ENCODE data around the gene FBLN2. TPM values are rescaled to one million over a fixed set of nuclear protein-coding genes. Genes with fewer than 3 reads are reported as not detected.

FBLN2 gene
- total RNA-seq, 2 experiments from 2014 or later, result not detected

GRCh38 chr3:13584427-13584891 lies 35.5 kb downstream of the FBLN2 start:
- no peak for DNase-seq
- Mint-ChIP-seq H3K4me3 (no peak overlapping the region), H3K36me3 (ENCODE audit: low read depth) (no peaks in the 10 kb centered on the region), H3K4me1 (no peaks in the 10 kb centered on the region), H3K27me3 (peaks cover 3% of the 10 kb centered on the region), H3K27ac (no peak overlapping the region), H3K9me3 (no peaks in the 10 kb centered on the region)
- ChIA-PET POLR2A (no interaction called here), CTCF (interaction anchor here (0.7 kb wide), 1 partner anchor 88 kb away, joined by 3 read pairs; no protein-coding TSS in a partner anchor)

GRCh38 chr3:13584901-13585300 lies 36.0 kb downstream of the FBLN2 start:
- ChIA-PET CTCF (interaction anchor here (0.7 kb wide), 1 partner anchor 88 kb away, joined by 3 read pairs; no protein-coding TSS in a partner anchor), POLR2A (no interaction called here)
- peaks cover 3% of the 10 kb centered on the region for H3K27me3 Mint-ChIP-seq
- no peak overlapping the region for H3K4me3 Mint-ChIP-seq
- no peaks in the 10 kb centered on the region for H3K9me3 Mint-ChIP-seq
- H3K36me3 Mint-ChIP-seq (ENCODE audit: low read depth), result no peaks in the 10 kb centered on the region
- no peak overlapping the region for H3K27ac Mint-ChIP-seq
- no peaks in the 10 kb centered on the region for H3K4me1 Mint-ChIP-seq
- no peak for DNase-seq

- ChIA-PET POLR2A (no interaction called here), CTCF (interaction anchor here (0.7 kb wide), 2 partner anchors 20 to 634 kb away, joined by 3 read pairs; no protein-coding TSS in a partner anchor)
- Mint-ChIP-seq H3K4me3 (no peak overlapping the region), H3K27ac (no peak overlapping the region), H3K36me3 (ENCODE audit: low read depth) (no peaks in the 10 kb centered on the region), H3K9me3 (no peaks in the 10 kb centered on the region), H3K4me1 (no peaks in the 10 kb centered on the region), H3K27me3 (peaks cover 2% of the 10 kb centered on the region)
- no peak for DNase-seq
Measured at GRCh38 chr3:13587442-13587841, 38.5 kb downstream of the FBLN2 start.

- Mint-ChIP-seq H3K36me3 (ENCODE audit: low read depth) (no peaks in the 10 kb centered on the region), H3K27me3 (peaks cover 2% of the 10 kb centered on the region), H3K27ac (no peak overlapping the region), H3K9me3 (no peaks in the 10 kb centered on the region), H3K4me1 (no peaks in the 10 kb centered on the region), H3K4me3 (no peak overlapping the region)
- CTCF ChIA-PET, result no interaction called here
- no peak for DNase-seq
- POLR2A ChIA-PET, result no interaction called here
Measured at GRCh38 chr3:13588221-13588701, 39.3 kb downstream of the FBLN2 start.

- DNase-seq, result no peak
- ChIA-PET CTCF (no interaction called here), POLR2A (no interaction called here)
- Mint-ChIP-seq H3K4me3 (no peak overlapping the region), H3K27me3 (peaks cover 2% of the 10 kb centered on the region), H3K4me1 (no peaks in the 10 kb centered on the region), H3K27ac (no peak overlapping the region), H3K9me3 (no peaks in the 10 kb centered on the region), H3K36me3 (ENCODE audit: low read depth) (no peaks in the 10 kb centered on the region)
Measured at GRCh38 chr3:13588993-13589392, 40.1 kb downstream of the FBLN2 start.

GRCh38 chr3:13590841-13591520 lies 42.1 kb downstream of the FBLN2 start:
- Mint-ChIP-seq H3K27ac (no peak overlapping the region), H3K27me3 (peaks cover 5% of the 10 kb centered on the region)

GRCh38 chr3:13593615-13594014 lies 44.7 kb downstream of the FBLN2 start:
- ChIA-PET CTCF (no interaction called here), POLR2A (no interaction called here)
- Mint-ChIP-seq H3K4me3 (no peak overlapping the region), H3K27me3 (peaks cover 12% of the 10 kb centered on the region), H3K9me3 (no peaks in the 10 kb centered on the region), H3K36me3 (ENCODE audit: low read depth) (no peaks in the 10 kb centered on the region), H3K4me1 (no peaks in the 10 kb centered on the region), H3K27ac (no peak overlapping the region)
- DNase-seq, result no peak

More at GRCh38 chr3:13590841-13591520, 42.1 kb downstream of the FBLN2 start:
- DNase-seq, result no peak
- Mint-ChIP-seq H3K4me3 (no peak overlapping the region), H3K36me3 (ENCODE audit: low read depth) (no peaks in the 10 kb centered on the region), H3K4me1 (no peaks in the 10 kb centered on the region), H3K9me3 (no peaks in the 10 kb centered on the region)
- CTCF ChIA-PET, result no interaction called here
- POLR2A ChIA-PET, result no interaction called here

GRCh38 chr3:13594146-13594545 lies 45.2 kb downstream of the FBLN2 start:
- ChIA-PET CTCF (no interaction called here), POLR2A (no interaction called here)
- H3K27me3 Mint-ChIP-seq, result peaks cover 17% of the 10 kb centered on the region
- no peak for DNase-seq
- no peak overlapping the region for H3K27ac Mint-ChIP-seq
- no peaks in the 10 kb centered on the region for H3K36me3 Mint-ChIP-seq (ENCODE audit: low read depth)
- H3K4me3 Mint-ChIP-seq, result no peak overlapping the region
- no peaks in the 10 kb centered on the region for H3K4me1 Mint-ChIP-seq
- no peaks in the 10 kb centered on the region for H3K9me3 Mint-ChIP-seq

- Mint-ChIP-seq H3K9me3 (no peaks in the 10 kb centered on the region), H3K4me1 (no peaks in the 10 kb centered on the region), H3K36me3 (ENCODE audit: low read depth) (no peaks in the 10 kb centered on the region), H3K27me3 (peaks cover 19% of the 10 kb centered on the region), H3K27ac (no peak overlapping the region), H3K4me3 (no peak overlapping the region)
- ChIA-PET CTCF (no interaction called here), POLR2A (no interaction called here)
- no peak for DNase-seq
Measured at GRCh38 chr3:13594991-13595421, 46.1 kb downstream of the FBLN2 start.

GRCh38 chr3:13595485-13595884 lies 46.6 kb downstream of the FBLN2 start:
- ChIA-PET POLR2A (no interaction called here), CTCF (no interaction called here)
- Mint-ChIP-seq H3K27ac (no peak overlapping the region), H3K36me3 (ENCODE audit: low read depth) (no peaks in the 10 kb centered on the region), H3K9me3 (no peaks in the 10 kb centered on the region), H3K4me1 (no peaks in the 10 kb centered on the region), H3K27me3 (peaks cover 19% of the 10 kb centered on the region), H3K4me3 (no peak overlapping the region)
- DNase-seq, result no peak

GRCh38 chr3:13596426-13597205 lies 47.7 kb downstream of the FBLN2 start:
- no peak for DNase-seq
- no peaks in the 10 kb centered on the region for H3K4me1 Mint-ChIP-seq
- no peak overlapping the region for H3K4me3 Mint-ChIP-seq
- H3K36me3 Mint-ChIP-seq (ENCODE audit: low read depth), result no peaks in the 10 kb centered on the region
- POLR2A ChIA-PET, result no interaction called here
- no peak overlapping the region for H3K27ac Mint-ChIP-seq
- CTCF ChIA-PET, result no interaction called here
- peaks cover 19% of the 10 kb centered on the region for H3K27me3 Mint-ChIP-seq
- no peaks in the 10 kb centered on the region for H3K9me3 Mint-ChIP-seq

- POLR2A ChIA-PET, result no interaction called here
- Mint-ChIP-seq H3K9me3 (no peaks in the 10 kb centered on the region), H3K36me3 (ENCODE audit: low read depth) (no peaks in the 10 kb centered on the region), H3K4me3 (no peak overlapping the region), H3K4me1 (no peaks in the 10 kb centered on the region), H3K27ac (no peak overlapping the region), H3K27me3 (peaks cover 20% of the 10 kb centered on the region)
- DNase-seq, result no peak
- CTCF ChIA-PET, result no interaction called here
Measured at GRCh38 chr3:13597661-13598060, 48.7 kb downstream of the FBLN2 start.

GRCh38 chr3:13598201-13598600 lies 49.3 kb downstream of the FBLN2 start:
- Mint-ChIP-seq H3K4me1 (no peaks in the 10 kb centered on the region), H3K4me3 (no peak overlapping the region), H3K9me3 (no peaks in the 10 kb centered on the region), H3K27me3 (peaks cover 20% of the 10 kb centered on the region), H3K36me3 (ENCODE audit: low read depth) (no peaks in the 10 kb centered on the region), H3K27ac (no peak overlapping the region)
- ChIA-PET POLR2A (no interaction called here), CTCF (no interaction called here)
- no peak for DNase-seq
